NCI-H1105 (cell line): ENCODE results near the gene CAV2.

ENCODE experiments used
- DNase-seq: peaks from one replicate; lab custom pipeline; 2025; lab: John Stamatoyannopoulos, UW

The CAV2 gene

GRCh38 chr7:116495736-116496135 lies 3.8 kb upstream of the CAV2 start:
- DNase-seq: no peak

GRCh38 chr7:116496653-116497052 lies 2.9 kb upstream of the CAV2 start:
- DNase-seq: no peak

GRCh38 chr7:116497708-116498107 lies 1.8 kb upstream of the CAV2 start:
- no peak for DNase-seq

GRCh38 chr7:116500078-116500853 lies 728 bp downstream of the CAV2 start:
- no peak for DNase-seq

GRCh38 chr7:116501425-116502167 lies 2.1 kb downstream of the CAV2 start:
- DNase-seq: no peak

- no peak for DNase-seq
Observed at GRCh38 chr7:116502201-116503096, 2.9 kb downstream of the CAV2 start.

GRCh38 chr7:116503835-116504234 lies 4.3 kb downstream of the CAV2 start:
- no peak for DNase-seq

GRCh38 chr7:116505278-116505677 lies 5.7 kb downstream of the CAV2 start:
- DNase-seq: no peak

- no peak for DNase-seq
Observed at GRCh38 chr7:116505823-116506222, 6.3 kb downstream of the CAV2 start.

- no peak for DNase-seq
Observed at GRCh38 chr7:116509982-116510579, 10.5 kb downstream of the CAV2 start.

- DNase-seq: no peak
Observed at GRCh38 chr7:116510795-116511194, 11.3 kb downstream of the CAV2 start.

- DNase-seq: no peak
Observed at GRCh38 chr7:116511552-116512519, 12.3 kb downstream of the CAV2 start.

- DNase-seq: no peak
Observed at GRCh38 chr7:116512520-116513188, 13.1 kb downstream of the CAV2 start.

- DNase-seq: no peak
Observed at GRCh38 chr7:116515584-116515983, 16.0 kb downstream of the CAV2 start.

GRCh38 chr7:116516324-116516723 lies 16.8 kb downstream of the CAV2 start:
- DNase-seq: no peak

- no peak for DNase-seq
Observed at GRCh38 chr7:116517626-116518025, 18.1 kb downstream of the CAV2 start.

GRCh38 chr7:116518961-116519360 lies 19.4 kb downstream of the CAV2 start:
- DNase-seq: no peak

GRCh38 chr7:116521046-116521664 lies 21.6 kb downstream of the CAV2 start:
- DNase-seq: no peak

- peak; percentile 69 for DNase-seq
Observed at GRCh38 chr7:116522247-116522646, 22.7 kb downstream of the CAV2 start.

GRCh38 chr7:116524221-116524608 lies 24.7 kb downstream of the CAV2 start:
- no peak for DNase-seq
